ENCODE measurements around the gene ZNF132.

ZNF132 gene

GRCh38 chr19:58392945-58393724, 46.8 kb downstream of the ZNF132 start:
- no peak for DNase-seq (ENCODE audit: low read depth in 2 of 3, low spot score in 2 of 3)

- no peak for DNase-seq (ENCODE audit: low read depth in 2 of 3, low spot score in 2 of 3)
These were observed 51.8 kb downstream of the ZNF132 start for GRCh38 chr19:58388175-58388526.

GRCh38 chr19:58387338-58388174, 52.4 kb downstream of the ZNF132 start:
- DNase-seq (ENCODE audit: low read depth in 2 of 3, low spot score in 2 of 3) = no peak

- peak; percentile 86 to 97 (median 94) for DNase-seq (ENCODE audit: low read depth in 2 of 3, low spot score in 2 of 3)
These were observed 53.2 kb downstream of the ZNF132 start, which contains the start of gene RPS5 for GRCh38 chr19:58386576-58387337. RPS5 (plus strand) TSS chr19:58387269; CDS start chr19:58388138, 869 bp downstream.

- DNase-seq (ENCODE audit: low read depth in 2 of 3, low spot score in 2 of 3) = no peak
These were observed 53.9 kb downstream of the ZNF132 start for GRCh38 chr19:58385891-58386575.

GRCh38 chr19:58385313-58385890, 54.6 kb downstream of the ZNF132 start:
- DNase-seq (ENCODE audit: low read depth in 2 of 3, low spot score in 2 of 3) = no peak

- DNase-seq (ENCODE audit: low read depth in 2 of 3, low spot score in 2 of 3) = no peak
These were observed 56.9 kb downstream of the ZNF132 start for GRCh38 chr19:58382997-58383603.

All from activated CD8-positive, alpha-beta memory T cell treated with anti-CD3 and anti-CD28 coated beads for 48 hours (primary cell).